NT2/D1 (cell line): ENCODE results near the gene ACBD6.

Source experiments
- YY1 ChIP-seq: IDR thresholded peaks from 2 replicates; pipeline ENCODE4 v1.6.1; 2011; ENCODE audit not compliant: insufficient read length, insufficient read depth
- ZNF274 ChIP-seq: IDR thresholded peaks from 2 replicates; pipeline ENCODE4 v1.6.1; 2011; ENCODE audit warnings: mild to moderate bottlenecking, low read depth, low read length

DNA sequence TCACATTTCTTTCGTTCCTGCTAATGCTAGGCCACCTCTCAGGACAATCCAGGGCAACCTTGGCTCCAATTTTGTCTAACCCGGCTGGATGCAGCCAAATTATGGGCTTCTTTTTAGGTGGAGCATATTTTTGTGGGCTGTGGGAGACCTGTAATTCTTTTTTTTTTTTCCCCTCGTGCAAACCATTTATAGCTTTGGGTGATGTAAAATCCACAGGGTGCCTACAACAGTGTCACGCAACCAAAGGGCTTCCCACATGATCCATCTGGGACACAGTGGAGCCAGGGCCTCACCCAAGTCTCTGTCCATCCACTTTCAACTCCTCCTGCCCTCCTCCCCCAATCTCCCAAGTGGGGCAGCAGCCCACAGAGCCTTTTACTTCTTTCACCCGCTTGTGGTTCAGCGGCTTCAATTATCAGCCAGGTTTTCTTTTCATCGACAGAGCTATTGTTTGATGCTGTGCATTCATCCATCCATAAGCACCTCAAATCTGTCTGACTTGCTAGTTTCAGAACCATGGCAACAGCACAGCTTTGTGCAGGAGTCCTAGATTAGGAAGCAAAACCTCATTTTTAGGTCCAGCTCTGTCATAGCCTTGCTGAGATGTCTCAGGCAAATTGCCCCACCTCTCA is 46.4 kb upstream of the ACBD6 start:
- TF ChIP-seq ZNF274 = no peak
- no peak for TF ChIP-seq YY1
